Gastroesophageal sphincter (tissue), 4 donors: ENCODE results near the gene AR. TPM values are rescaled to one million over a fixed set of nuclear protein-coding genes. Genes with fewer than 3 reads are reported as not detected.

ENCODE experiments used
- ATAC-seq: fragments of 150-250 bp; one replicate; pipeline ENCODE4 v1.9.1; 2016; ENCODE audit warnings: mild to moderate bottlenecking, moderate library complexity
- H3K27ac ChIP-seq, 4 donors: fragments of 200-600 bp; sonication (generic) in 3 of 4; 1 replicate in 3 of 4; 2 replicates in 1 of 4; pipeline ENCODE4 v1.5.1; 2016 to 2019
- H3K27me3 ChIP-seq: fragments of 200-600 bp; sonication (generic); one replicate; pipeline ENCODE4 v1.5.1; 2019
- H3K36me3 ChIP-seq, 2 donors: fragments of 200-600 bp; sonication (generic); one replicate each; pipeline ENCODE4 v1.5.1; 2019; ENCODE audit warnings: control low read depth in 1 of 2
- H3K4me1 ChIP-seq, 3 donors: fragments of 200-600 bp; sonication (generic); 1 replicate in 2 of 3; 2 replicates in 1 of 3; pipeline ENCODE4 v1.5.1; 2016 to 2019; ENCODE audit warnings: control low read depth in 2 of 3
- H3K4me3 ChIP-seq, 2 donors: fragments of 200-600 bp; sonication (generic); one replicate each; pipeline ENCODE4 v1.5.1; 2019; ENCODE audit warnings: mild to moderate bottlenecking in 1 of 2, moderate library complexity in 1 of 2
- H3K9me3 ChIP-seq, 3 donors: fragments of 200-600 bp; sonication (generic); one replicate each; pipeline ENCODE4 v1.5.1; 2017 to 2019; ENCODE audit warnings: control low read depth in 2 of 3
- CTCF ChIP-seq, 4 experiments: fragments of 200-600 bp in 2 of 4; fragments of 450-650 bp in 2 of 4; sonication (generic) in 1 of 4; IDR thresholded peaks; one replicate each; pipeline ENCODE4 v1.5.1; 2017 to 2019; ENCODE audit warnings: antibody characterized with exemption in 4 of 4, mild to moderate bottlenecking in 2 of 4, moderate library complexity in 2 of 4
- EP300 ChIP-seq: sonication (generic); formaldehyde crosslinking; IDR thresholded peaks from one replicate; pipeline ENCODE4 v1.6.1; 2017; ENCODE audit warnings: antibody characterized with exemption, mild to moderate bottlenecking
- POLR2A ChIP-seq, 2 donors: fragments of 450-650 bp; IDR thresholded peaks; one replicate each; pipeline ENCODE4 v1.6.1; 2017; ENCODE audit warnings: antibody characterized with exemption in 2 of 2, mild to moderate bottlenecking in 2 of 2, moderate library complexity in 1 of 2
- POLR2AphosphoS5 ChIP-seq: sonication (generic); formaldehyde crosslinking; IDR thresholded peaks from one replicate; pipeline ENCODE4 v1.6.1; 2017; ENCODE audit warnings: antibody characterized with exemption
- WGBS, 2 donors: methylation state at CpG; one replicate each; pipeline ENCODE4 v1.1.5; 2018; ENCODE audit warnings: low coverage in 1 of 2; 5-methylcytosine and 5-hydroxymethylcytosine counted together
- total RNA-seq, 4 donors: library from RNA; depleted of rRNA; stranded (reverse); fragments of >200 nt; gene quantifications; one replicate each; pipeline ENCODE4 v1.1.0, GENCODE V29; 2016

Gene AR
- total RNA-seq, 4 donors from 2014 or later, result 2.9 to 9.8 (median 6.3) TPM

DNA sequence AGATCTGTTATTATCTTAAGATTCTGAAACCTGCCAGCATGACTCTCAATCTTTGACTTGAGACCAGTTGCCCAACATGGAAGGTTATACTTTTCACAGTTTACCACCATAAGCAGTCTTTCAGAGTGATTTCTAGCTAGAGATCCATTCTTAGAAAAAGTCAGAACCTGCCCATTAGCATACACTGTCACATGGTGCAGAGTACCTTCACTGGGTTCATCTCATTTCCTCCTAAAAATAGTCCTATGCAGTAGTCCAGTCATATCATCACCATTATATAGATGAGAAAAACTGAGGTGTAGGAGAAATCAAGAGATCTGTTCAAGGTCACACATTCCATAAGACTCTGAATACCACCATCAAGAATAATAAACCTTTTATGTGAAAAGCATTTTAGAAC is 153.6 kb downstream of the AR start:
- no peak for ATAC-seq
- Histone ChIP-seq H3K36me3 (no peaks in the 10 kb centered on the region), H3K27me3 (no peaks in the 10 kb centered on the region), H3K4me1 (no peaks in the 10 kb centered on the region), H3K27ac (no peak overlapping the region), H3K4me3 (no peak overlapping the region), H3K9me3 (no peaks in the 10 kb centered on the region)
- TF ChIP-seq EP300 (no peak), POLR2AphosphoS5 (no peak), POLR2A (IDR thresholded peaks at IDR 0.05) (no peak), CTCF (IDR thresholded peaks at IDR 0.05) (no peak)

GRCh38 chrX:67700602-67701001 is 156.8 kb downstream of the AR start:
- 80 to 83% methylated on average over 1 to 3 of the region's 3 CpGs for WGBS, 2 donors
- no peak for ATAC-seq
- H3K4me1 ChIP-seq, result no peaks in the 10 kb centered on the region
- no peaks in the 10 kb centered on the region for H3K9me3 ChIP-seq
- H3K36me3 ChIP-seq, result no peaks in the 10 kb centered on the region
- H3K27me3 ChIP-seq, result no peaks in the 10 kb centered on the region
- TF ChIP-seq POLR2A (IDR thresholded peaks at IDR 0.05) (no peak), EP300 (no peak), CTCF (IDR thresholded peaks at IDR 0.05) (no peak), POLR2AphosphoS5 (no peak)
- no peak overlapping the region for H3K4me3 ChIP-seq
- no peak overlapping the region for H3K27ac ChIP-seq

- Histone ChIP-seq H3K4me3 (no peak overlapping the region), H3K27me3 (no peaks in the 10 kb centered on the region), H3K9me3 (no peaks in the 10 kb centered on the region), H3K27ac (no peak overlapping the region), H3K36me3 (peaks cover 0 to 6% of the 10 kb centered on the region in 2 donors), H3K4me1 (no peaks in the 10 kb centered on the region)
- 75 to 100% methylated on average over 1 of the region's 1 CpG for WGBS, 2 donors
- ATAC-seq, result no peak
- TF ChIP-seq POLR2AphosphoS5, result no peak
- TF ChIP-seq EP300, result no peak
- TF ChIP-seq CTCF (IDR thresholded peaks at IDR 0.05), result no peak
- TF ChIP-seq POLR2A (IDR thresholded peaks at IDR 0.05), result no peak
Observed at GRCh38 chrX:67714004-67714403, 170.2 kb downstream of the AR start.

DNA sequence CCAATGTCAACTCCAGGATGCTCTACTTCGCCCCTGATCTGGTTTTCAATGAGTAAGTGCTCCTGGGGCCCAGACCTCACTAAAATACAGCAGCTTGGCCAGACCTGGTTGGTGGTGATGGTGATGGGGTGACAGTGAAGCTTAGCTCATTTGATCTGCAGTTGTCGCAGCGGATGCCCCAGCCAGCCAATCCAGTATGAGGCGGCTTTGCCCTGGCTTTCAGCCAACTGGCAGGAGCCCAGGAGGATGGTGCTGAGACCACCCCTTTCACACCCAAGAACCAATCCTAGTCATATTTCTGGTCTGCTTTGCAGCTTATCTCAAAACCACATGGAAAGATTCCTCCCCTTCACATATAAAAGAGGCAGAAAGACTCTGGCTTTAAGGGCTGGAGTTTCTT is 173.8 kb downstream of the AR start:
- Histone ChIP-seq H3K4me1 (no peaks in the 10 kb centered on the region), H3K9me3 (no peaks in the 10 kb centered on the region), H3K27me3 (no peaks in the 10 kb centered on the region), H3K27ac (no peak overlapping the region), H3K36me3 (no peaks in the 10 kb centered on the region), H3K4me3 (no peak overlapping the region)
- ATAC-seq, result no peak
- TF ChIP-seq POLR2AphosphoS5 (no peak), POLR2A (IDR thresholded peaks at IDR 0.05) (no peak), EP300 (no peak), CTCF (IDR thresholded peaks at IDR 0.05) (no peak)
- WGBS, 2 donors, result 100% methylated on average over 1 of the region's 4 CpGs; no CpG with 5 or more reads in 1 of the 2 donors

- Histone ChIP-seq H3K27me3 (no peaks in the 10 kb centered on the region), H3K36me3 (no peaks in the 10 kb centered on the region), H3K27ac (no peak overlapping the region), H3K4me1 (no peaks in the 10 kb centered on the region), H3K9me3 (no peaks in the 10 kb centered on the region), H3K4me3 (no peak overlapping the region)
- no peak for TF ChIP-seq POLR2A (IDR thresholded peaks at IDR 0.05)
- TF ChIP-seq EP300, result no peak
- TF ChIP-seq CTCF (IDR thresholded peaks at IDR 0.05), result no peak
- no peak for TF ChIP-seq POLR2AphosphoS5
- no peak for ATAC-seq
- WGBS, 2 donors, result 100% methylated on average over 1 of the region's 4 CpGs; no CpG with 5 or more reads in 1 of the 2 donors
Observed at GRCh38 chrX:67718926-67719325, 175.1 kb downstream of the AR start.
